NCI-H1092 treated with DMSO at 0.1 percent for 48 hours (cell line): Measurements from ENCODE around the gene SLC35F3.
"Not testable (repeated sequence)": the region's sequence is repeated elsewhere in the genome, so short reads cannot be mapped to it uniquely, and the experiment has no call there.

Experiments
- DNase-seq: peaks from one replicate; lab custom pipeline; 2025; lab: John Stamatoyannopoulos, UW

The SLC35F3 gene

GRCh38 chr1:234144901-234145300 lies 240.4 kb downstream of the SLC35F3 start:
- no peak for DNase-seq

GRCh38 chr1:234148350-234148749 lies 243.9 kb downstream of the SLC35F3 start:
- DNase-seq = no peak

GRCh38 chr1:234148816-234149215 lies 244.3 kb downstream of the SLC35F3 start:
- no peak for DNase-seq

GRCh38 chr1:234149217-234149616 lies 244.7 kb downstream of the SLC35F3 start:
- DNase-seq = no peak

- no peak for DNase-seq
These were observed 246.4 kb downstream of the SLC35F3 start for GRCh38 chr1:234150892-234151291.

- DNase-seq = not testable (repeated sequence)
These were observed 247.9 kb downstream of the SLC35F3 start for GRCh38 chr1:234152344-234152743.

- peak; percentile 70 for DNase-seq
These were observed 250.1 kb downstream of the SLC35F3 start for GRCh38 chr1:234154320-234155251.

GRCh38 chr1:234162661-234163060 lies 258.2 kb downstream of the SLC35F3 start:
- no peak for DNase-seq

- DNase-seq = no peak
These were observed 258.9 kb downstream of the SLC35F3 start for GRCh38 chr1:234163267-234163919.

GRCh38 chr1:234164098-234164709 lies 259.7 kb downstream of the SLC35F3 start:
- DNase-seq = no peak

GRCh38 chr1:234168061-234168724 lies 263.7 kb downstream of the SLC35F3 start:
- no peak for DNase-seq

GRCh38 chr1:234169161-234169849 lies 264.8 kb downstream of the SLC35F3 start:
- DNase-seq = no peak

- DNase-seq = no peak
These were observed 265.6 kb downstream of the SLC35F3 start for GRCh38 chr1:234170067-234170466.

GRCh38 chr1:234170622-234171021 lies 266.1 kb downstream of the SLC35F3 start:
- DNase-seq = no peak

- DNase-seq = no peak
These were observed 269.5 kb downstream of the SLC35F3 start for GRCh38 chr1:234173968-234174367.

- DNase-seq = no peak
These were observed 270.9 kb downstream of the SLC35F3 start for GRCh38 chr1:234175363-234175762.

- no peak for DNase-seq
These were observed 271.5 kb downstream of the SLC35F3 start for GRCh38 chr1:234176000-234176399.

- not testable (repeated sequence) for DNase-seq
These were observed 272.4 kb downstream of the SLC35F3 start for GRCh38 chr1:234176847-234177246.

- DNase-seq = no peak
These were observed 281.0 kb downstream of the SLC35F3 start for GRCh38 chr1:234185438-234185837.

- DNase-seq = no peak
These were observed 281.7 kb downstream of the SLC35F3 start for GRCh38 chr1:234186037-234186688.

GRCh38 chr1:234188454-234188792 lies 283.9 kb downstream of the SLC35F3 start:
- no peak for DNase-seq
